Measurements from ENCODE around the gene NCOA6.

Gene NCOA6

GRCh38 chr20:34861386-34862084 is 36.1 kb upstream of the NCOA6 start:
- H3K27ac ChIP-seq (ENCODE audit: low read depth, low read length, severe bottlenecking), result no peak overlapping the region
- no peak overlapping the region for H3K4me3 ChIP-seq (ENCODE audit: extremely low read depth, insufficient read depth, low read length, poor library complexity, severe bottlenecking)
- H3K36me3 ChIP-seq (ENCODE audit: control insufficient read depth, insufficient read depth, low read length), result peaks cover 47% of the 10 kb centered on the region
- H3K4me1 ChIP-seq (ENCODE audit: control insufficient read depth, insufficient read depth, low read length, poor library complexity, severe bottlenecking), result peaks cover 3% of the 10 kb centered on the region
- 84 to 98% methylated on average over 2 to 7 of the region's 7 CpGs for WGBS, 2 experiments (ENCODE audit: insufficient coverage in 2 of 2)
- H3K9me3 ChIP-seq (ENCODE audit: control insufficient read depth, low read length), result no peaks in the 10 kb centered on the region

DNA sequence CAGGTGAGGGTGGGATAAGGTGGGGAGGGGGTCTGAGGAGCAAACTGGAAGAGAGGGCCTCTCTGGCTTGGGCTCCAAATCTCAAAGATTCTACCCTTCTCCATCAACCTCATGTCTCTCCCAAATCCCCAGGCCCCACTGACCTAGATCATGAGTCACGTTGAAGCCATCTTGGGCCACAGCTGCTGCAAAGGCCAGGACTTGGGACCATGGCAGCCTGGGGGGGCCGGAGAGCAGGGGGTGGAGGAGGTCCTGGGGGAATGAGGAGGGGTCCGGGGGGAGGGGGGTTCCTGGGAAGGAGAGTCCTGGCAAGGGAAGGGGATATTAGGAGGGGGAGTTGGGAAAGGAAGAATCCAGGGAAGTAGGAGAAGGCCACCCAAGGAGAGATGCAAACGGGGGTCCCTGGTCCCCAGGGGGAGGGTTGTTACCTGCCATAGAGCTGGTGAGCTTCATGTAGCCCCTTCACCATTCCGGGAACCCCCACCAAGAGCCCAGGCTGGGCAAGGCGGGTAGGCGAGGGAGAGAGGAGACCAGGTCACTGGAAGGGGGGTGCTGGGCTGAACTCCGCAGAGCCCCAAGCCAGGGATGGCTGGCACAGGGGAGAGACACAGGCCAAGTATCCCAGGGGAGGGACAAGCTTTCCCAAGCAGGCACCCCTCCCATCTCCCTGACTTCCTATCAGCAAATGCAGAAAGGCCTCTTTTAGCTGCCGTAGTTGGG is 34.5 kb upstream of the NCOA6 start:
- Histone ChIP-seq H3K9me3 (ENCODE audit: control insufficient read depth, low read length) (no peaks in the 10 kb centered on the region), H3K4me3 (ENCODE audit: extremely low read depth, insufficient read depth, low read length, poor library complexity, severe bottlenecking) (no peak overlapping the region), H3K27ac (ENCODE audit: low read depth, low read length, severe bottlenecking) (no peak overlapping the region), H3K4me1 (ENCODE audit: control insufficient read depth, insufficient read depth, low read length, poor library complexity, severe bottlenecking) (peaks cover 3% of the 10 kb centered on the region), H3K36me3 (ENCODE audit: control insufficient read depth, insufficient read depth, low read length) (peaks cover 51% of the 10 kb centered on the region)
- WGBS, 2 experiments (ENCODE audit: insufficient coverage in 2 of 2), result 94 to 100% methylated on average over 3 to 4 of the region's 9 CpGs

DNA sequence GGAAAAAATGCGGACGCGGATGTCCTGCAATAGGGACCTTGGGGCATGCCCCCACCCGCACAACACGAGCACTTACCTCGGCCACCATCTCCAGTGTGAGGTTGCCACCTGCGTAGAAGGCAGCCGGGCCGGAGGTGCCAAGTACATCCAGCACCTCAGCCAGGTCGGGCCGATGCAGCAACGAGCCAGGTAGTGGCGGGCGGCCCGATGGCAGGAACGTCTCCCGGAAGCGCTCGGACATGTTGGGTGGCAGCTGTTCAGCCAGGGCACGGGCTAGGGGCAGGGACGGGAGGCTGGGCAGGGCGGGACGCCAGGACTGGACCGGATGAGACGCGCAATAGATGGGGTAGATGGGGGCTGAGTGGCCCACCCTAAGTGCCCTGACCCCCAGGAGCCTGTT is 33.9 kb upstream of the NCOA6 start:
- H3K27ac ChIP-seq (ENCODE audit: low read depth, low read length, severe bottlenecking), result no peak overlapping the region
- no peak overlapping the region for H3K4me3 ChIP-seq (ENCODE audit: extremely low read depth, insufficient read depth, low read length, poor library complexity, severe bottlenecking)
- H3K9me3 ChIP-seq (ENCODE audit: control insufficient read depth, low read length), result no peaks in the 10 kb centered on the region
- peaks cover 54% of the 10 kb centered on the region for H3K36me3 ChIP-seq (ENCODE audit: control insufficient read depth, insufficient read depth, low read length)
- peaks cover 3% of the 10 kb centered on the region for H3K4me1 ChIP-seq (ENCODE audit: control insufficient read depth, insufficient read depth, low read length, poor library complexity, severe bottlenecking)
- 96 to 99% methylated on average over 22 to 24 of the region's 26 CpGs for WGBS, 2 experiments (ENCODE audit: insufficient coverage in 2 of 2)

- no peaks in the 10 kb centered on the region for H3K4me1 ChIP-seq (ENCODE audit: control insufficient read depth, insufficient read depth, low read length, poor library complexity, severe bottlenecking)
- peaks cover 62% of the 10 kb centered on the region for H3K36me3 ChIP-seq (ENCODE audit: control insufficient read depth, insufficient read depth, low read length)
- no peak overlapping the region for H3K4me3 ChIP-seq (ENCODE audit: extremely low read depth, insufficient read depth, low read length, poor library complexity, severe bottlenecking)
- H3K27ac ChIP-seq (ENCODE audit: low read depth, low read length, severe bottlenecking), result no peak overlapping the region
- H3K9me3 ChIP-seq (ENCODE audit: control insufficient read depth, low read length), result no peaks in the 10 kb centered on the region
- WGBS, 2 experiments (ENCODE audit: insufficient coverage in 2 of 2), result 90 to 100% methylated on average over 2 of the region's 4 CpGs
These were observed 26.8 kb upstream of the NCOA6 start for GRCh38 chr20:34852298-34852697.

- Histone ChIP-seq H3K27ac (ENCODE audit: low read depth, low read length, severe bottlenecking) (no peak overlapping the region), H3K4me3 (ENCODE audit: extremely low read depth, insufficient read depth, low read length, poor library complexity, severe bottlenecking) (no peak overlapping the region), H3K9me3 (ENCODE audit: control insufficient read depth, low read length) (no peaks in the 10 kb centered on the region), H3K4me1 (ENCODE audit: control insufficient read depth, insufficient read depth, low read length, poor library complexity, severe bottlenecking) (no peaks in the 10 kb centered on the region), H3K36me3 (ENCODE audit: control insufficient read depth, insufficient read depth, low read length) (peaks cover 59% of the 10 kb centered on the region)
- 95 to 97% methylated on average over 10 to 13 of the region's 14 CpGs for WGBS, 2 experiments (ENCODE audit: insufficient coverage in 2 of 2)
These were observed 25.5 kb upstream of the NCOA6 start for GRCh38 chr20:34850969-34851368.

GRCh38 chr20:34849778-34850177 is 24.3 kb upstream of the NCOA6 start:
- no peak overlapping the region for H3K4me3 ChIP-seq (ENCODE audit: extremely low read depth, insufficient read depth, low read length, poor library complexity, severe bottlenecking)
- no peaks in the 10 kb centered on the region for H3K4me1 ChIP-seq (ENCODE audit: control insufficient read depth, insufficient read depth, low read length, poor library complexity, severe bottlenecking)
- H3K27ac ChIP-seq (ENCODE audit: low read depth, low read length, severe bottlenecking), result no peak overlapping the region
- no peaks in the 10 kb centered on the region for H3K9me3 ChIP-seq (ENCODE audit: control insufficient read depth, low read length)
- H3K36me3 ChIP-seq (ENCODE audit: control insufficient read depth, insufficient read depth, low read length), result peaks cover 65% of the 10 kb centered on the region
- 89 to 98% methylated on average over 8 to 9 of the region's 9 CpGs for WGBS, 2 experiments (ENCODE audit: insufficient coverage in 2 of 2)

DNA sequence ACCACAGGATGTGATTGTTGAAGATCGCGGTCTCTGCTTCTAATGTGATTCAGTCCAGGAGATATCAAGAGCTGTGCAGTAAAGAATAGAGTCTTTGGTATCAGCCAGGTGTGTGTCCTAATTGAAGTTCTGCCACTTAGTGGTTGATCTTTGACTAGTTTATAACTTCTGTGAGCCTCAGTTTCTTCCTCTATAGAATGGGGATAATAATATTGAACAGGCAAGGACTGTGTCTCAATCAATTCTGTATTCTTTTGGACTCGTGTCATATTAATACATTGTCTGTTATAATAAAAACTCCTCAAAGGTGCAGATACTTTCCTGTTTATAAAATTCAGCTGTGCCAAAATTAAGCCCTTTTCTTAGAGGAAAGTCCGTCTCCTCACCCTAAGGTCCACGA is 23.1 kb upstream of the NCOA6 start:
- Histone ChIP-seq H3K4me3 (ENCODE audit: extremely low read depth, insufficient read depth, low read length, poor library complexity, severe bottlenecking) (no peak overlapping the region), H3K36me3 (ENCODE audit: control insufficient read depth, insufficient read depth, low read length) (peaks cover 63% of the 10 kb centered on the region), H3K9me3 (ENCODE audit: control insufficient read depth, low read length) (no peaks in the 10 kb centered on the region), H3K4me1 (ENCODE audit: control insufficient read depth, insufficient read depth, low read length, poor library complexity, severe bottlenecking) (no peaks in the 10 kb centered on the region), H3K27ac (ENCODE audit: low read depth, low read length, severe bottlenecking) (no peak overlapping the region)
- WGBS, 2 experiments (ENCODE audit: insufficient coverage in 2 of 2), result 89 to 94% methylated on average over 4 of the region's 5 CpGs

- no peak overlapping the region for H3K27ac ChIP-seq (ENCODE audit: low read depth, low read length, severe bottlenecking)
- no peaks in the 10 kb centered on the region for H3K9me3 ChIP-seq (ENCODE audit: control insufficient read depth, low read length)
- H3K4me1 ChIP-seq (ENCODE audit: control insufficient read depth, insufficient read depth, low read length, poor library complexity, severe bottlenecking), result no peaks in the 10 kb centered on the region
- WGBS, 2 experiments (ENCODE audit: insufficient coverage in 2 of 2), result 86% methylated on average over 1 of the region's 2 CpGs; no CpG with 5 or more reads in 1 of the 2 experiments
- no peak overlapping the region for H3K4me3 ChIP-seq (ENCODE audit: extremely low read depth, insufficient read depth, low read length, poor library complexity, severe bottlenecking)
- peaks cover 21% of the 10 kb centered on the region for H3K36me3 ChIP-seq (ENCODE audit: control insufficient read depth, insufficient read depth, low read length)
These were observed 18.0 kb upstream of the NCOA6 start for GRCh38 chr20:34843421-34843820.

GRCh38 chr20:34842143-34842542 is 16.7 kb upstream of the NCOA6 start:
- peaks cover 17% of the 10 kb centered on the region for H3K36me3 ChIP-seq (ENCODE audit: control insufficient read depth, insufficient read depth, low read length)
- 89 to 93% methylated on average over 2 of the region's 2 CpGs for WGBS, 2 experiments (ENCODE audit: insufficient coverage in 2 of 2)
- no peak overlapping the region for H3K27ac ChIP-seq (ENCODE audit: low read depth, low read length, severe bottlenecking)
- no peaks in the 10 kb centered on the region for H3K9me3 ChIP-seq (ENCODE audit: control insufficient read depth, low read length)
- H3K4me3 ChIP-seq (ENCODE audit: extremely low read depth, insufficient read depth, low read length, poor library complexity, severe bottlenecking), result no peak overlapping the region
- no peaks in the 10 kb centered on the region for H3K4me1 ChIP-seq (ENCODE audit: control insufficient read depth, insufficient read depth, low read length, poor library complexity, severe bottlenecking)

GRCh38 chr20:34834459-34834893 is 9.0 kb upstream of the NCOA6 start:
- H3K27ac ChIP-seq (ENCODE audit: low read depth, low read length, severe bottlenecking), result no peak overlapping the region
- H3K4me3 ChIP-seq (ENCODE audit: extremely low read depth, insufficient read depth, low read length, poor library complexity, severe bottlenecking), result no peak overlapping the region
- H3K4me1 ChIP-seq (ENCODE audit: control insufficient read depth, insufficient read depth, low read length, poor library complexity, severe bottlenecking), result no peaks in the 10 kb centered on the region
- 83 to 87% methylated on average over 4 to 5 of the region's 6 CpGs for WGBS, 2 experiments (ENCODE audit: insufficient coverage in 2 of 2)
- H3K9me3 ChIP-seq (ENCODE audit: control insufficient read depth, low read length), result no peaks in the 10 kb centered on the region
- H3K36me3 ChIP-seq (ENCODE audit: control insufficient read depth, insufficient read depth, low read length), result no peaks in the 10 kb centered on the region

- Histone ChIP-seq H3K36me3 (ENCODE audit: control insufficient read depth, insufficient read depth, low read length) (no peaks in the 10 kb centered on the region), H3K27ac (ENCODE audit: low read depth, low read length, severe bottlenecking) (no peak overlapping the region), H3K4me3 (ENCODE audit: extremely low read depth, insufficient read depth, low read length, poor library complexity, severe bottlenecking) (no peak overlapping the region), H3K4me1 (ENCODE audit: control insufficient read depth, insufficient read depth, low read length, poor library complexity, severe bottlenecking) (no peaks in the 10 kb centered on the region), H3K9me3 (ENCODE audit: control insufficient read depth, low read length) (no peaks in the 10 kb centered on the region)
- WGBS, 2 experiments (ENCODE audit: insufficient coverage in 2 of 2), result 86 to 92% methylated on average over 2 to 3 of the region's 5 CpGs
These were observed 6.5 kb upstream of the NCOA6 start for GRCh38 chr20:34831936-34832335.

All from mesodermal cell (in vitro differentiated cells).